Right lobe of liver (tissue), 6 donors: Measurements from ENCODE around the gene LOXL1. TPM values are rescaled to one million over a fixed set of nuclear protein-coding genes. Genes with fewer than 3 reads are reported as not detected.
A peak's percentile ranks its signal among the peaks of the same experiment; 100 is the strongest.

Source experiments
- ATAC-seq, 4 donors: fragments of 200-7000 bp; cut with Tn5 transposase; one replicate each; pipeline ENCODE4 v1.9.1; 2020; ENCODE audit warnings: mild to moderate bottlenecking in 4 of 4, moderate library complexity in 4 of 4
- DNase-seq, 3 donors: peaks; one replicate each; pipeline ENCODE4 v3.0.0-alpha.2; 2020
- H3K27ac ChIP-seq, 3 donors: fragments of 200-600 bp; one replicate each; pipeline ENCODE4 v1.8.0; 2022
- H3K27me3 ChIP-seq, 2 donors: fragments of 200-600 bp; one replicate each; pipeline ENCODE4 v1.8.0; 2022
- H3K36me3 ChIP-seq, 4 donors: fragments of 200-600 bp; sonication (generic) in 1 of 4; one replicate each; pipeline versions ENCODE4 v1.5.1 to v1.8.0; 2017 to 2022; ENCODE audit warnings: control low read depth in 1 of 4
- H3K4me1 ChIP-seq, 4 donors: fragments of 200-600 bp; sonication (generic) in 1 of 4; one replicate each; pipeline versions ENCODE4 v1.5.1 to v1.8.0; 2017 to 2022; ENCODE audit warnings: control low read depth in 1 of 4
- H3K4me3 ChIP-seq, 3 donors: fragments of 200-600 bp; one replicate each; pipeline ENCODE4 v1.8.0; 2022
- H3K9me3 ChIP-seq, 4 donors: fragments of 200-600 bp; sonication (generic) in 1 of 4; one replicate each; pipeline versions ENCODE4 v1.5.1 to v1.8.0; 2017 to 2022; ENCODE audit warnings: control low read depth in 1 of 4
- POLR2A ChIP-seq: fragments of 450-650 bp; IDR thresholded peaks from one replicate; pipeline ENCODE4 v1.6.1; 2017; ENCODE audit warnings: antibody characterized with exemption, mild to moderate bottlenecking
- WGBS: methylation state at CpG from one replicate; pipeline ENCODE4 v1.1.6; 2018; ENCODE audit warnings: low coverage, low lambda C conversion rate; ENCODE audit not compliant: insufficient coverage; ENCODE audit errors: missing lambda C conversion rate; 5-methylcytosine and 5-hydroxymethylcytosine counted together
- intact Hi-C, 2 donors: fragments of 100-400 bp; cut with DNase I; formaldehyde crosslinking; loops; one replicate each; pipeline versions ENCODE4 v1.11.2 to v1.14.1; 2022
- long read RNA-seq: library from polyadenylated mRNA; unstranded; transcript quantifications from one replicate; pipeline ENCODE4 v2.0.0, GENCODE V29; 2019
- total RNA-seq, 6 experiments: library from RNA; depleted of rRNA in 2 of 6; stranded (reverse); fragments of >200 nt in 2 of 6; fragmentation: NEBNext Ultra II Directional in 3 of 6; extraction: Animal tissue kit (Norgen Biotek cat#: 25700) in 3 of 6; gene quantifications; one replicate each; pipeline versions ENCODE4 v1.1.0 to v1.2.4, GENCODE V29; 2016 to 2023
- TF ChIP-seq, protein P1 (sequence below), 4 donors: fragments of 200-600 bp in 3 of 4; fragments of 450-650 bp in 1 of 4; IDR thresholded peaks; one replicate each; pipeline versions ENCODE4 v1.5.1 to v1.8.0; 2016 to 2022; ENCODE audit warnings: antibody characterized with exemption in 4 of 4, mild to moderate bottlenecking in 2 of 4
- donor health status: DM: no; HTN: yes; CAD: no.
- donor health status: DM: no; HTN: no; CAD: no.
- donor health status: DM: no; HTN: no; CAD: no.
- donor health status: DM: no; HTN: yes; CAD: no.
- donor health status: DM: no; HTN: yes; CAD: no.

Gene LOXL1, protein sequence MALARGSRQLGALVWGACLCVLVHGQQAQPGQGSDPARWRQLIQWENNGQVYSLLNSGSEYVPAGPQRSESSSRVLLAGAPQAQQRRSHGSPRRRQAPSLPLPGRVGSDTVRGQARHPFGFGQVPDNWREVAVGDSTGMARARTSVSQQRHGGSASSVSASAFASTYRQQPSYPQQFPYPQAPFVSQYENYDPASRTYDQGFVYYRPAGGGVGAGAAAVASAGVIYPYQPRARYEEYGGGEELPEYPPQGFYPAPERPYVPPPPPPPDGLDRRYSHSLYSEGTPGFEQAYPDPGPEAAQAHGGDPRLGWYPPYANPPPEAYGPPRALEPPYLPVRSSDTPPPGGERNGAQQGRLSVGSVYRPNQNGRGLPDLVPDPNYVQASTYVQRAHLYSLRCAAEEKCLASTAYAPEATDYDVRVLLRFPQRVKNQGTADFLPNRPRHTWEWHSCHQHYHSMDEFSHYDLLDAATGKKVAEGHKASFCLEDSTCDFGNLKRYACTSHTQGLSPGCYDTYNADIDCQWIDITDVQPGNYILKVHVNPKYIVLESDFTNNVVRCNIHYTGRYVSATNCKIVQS
- 1 to 10 TPM in 3 of 6 experiments, under 1 TPM in 3; 0.29 to 2.3 (median 0.83) TPM for total RNA-seq
- long read RNA-seq, result 0 reads

DNA sequence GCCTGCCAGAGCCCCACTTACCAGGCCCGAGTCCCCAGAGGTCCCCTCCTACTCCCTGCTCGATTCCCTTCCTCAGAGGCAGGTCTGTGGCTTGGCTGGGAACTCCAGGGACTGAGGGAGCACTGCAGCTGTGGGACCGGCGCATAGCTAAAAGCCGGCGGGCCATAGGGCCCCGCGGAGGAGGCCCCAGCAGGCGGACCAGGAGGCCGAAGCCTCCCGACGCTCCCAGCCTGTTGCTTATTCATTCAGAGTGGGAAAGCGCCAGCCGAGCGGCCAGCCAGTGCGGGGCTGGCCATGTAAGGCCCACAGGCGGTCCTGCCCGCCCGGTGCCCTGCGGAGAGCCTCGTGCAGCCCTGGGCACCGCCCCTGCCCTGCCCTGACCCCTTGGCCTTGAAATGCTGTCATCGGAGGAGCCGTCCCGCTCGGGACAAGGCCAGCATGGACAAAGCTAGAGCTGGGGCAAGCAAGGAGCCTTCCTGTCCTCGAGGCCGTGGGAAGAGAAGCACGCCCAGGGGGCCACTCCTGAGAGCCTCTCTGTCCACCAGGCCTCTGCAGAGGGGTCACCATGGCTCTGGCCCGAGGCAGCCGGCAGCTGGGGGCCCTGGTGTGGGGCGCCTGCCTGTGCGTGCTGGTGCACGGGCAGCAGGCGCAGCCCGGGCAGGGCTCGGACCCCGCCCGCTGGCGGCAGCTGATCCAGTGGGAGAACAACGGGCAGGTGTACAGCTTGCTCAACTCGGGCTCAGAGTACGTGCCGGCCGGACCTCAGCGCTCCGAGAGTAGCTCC, at the start of gene LOXL1:
Gene LOXL1 (plus strand): TSS at position 244 of the 784 bp plus-strand sequence. CDS start 322 bp downstream, at position 566.
- no peaks in the 10 kb centered on the region for H3K9me3 ChIP-seq
- 17% methylated on average over 1 of the region's 47 CpGs for WGBS
- H3K4me1 ChIP-seq, result no peaks in the 10 kb centered on the region
- intact Hi-C loops, result no loop called here
- DNase-seq, result peak in 2 of 3 donors; percentile 33 to 58
- peaks cover 0 to 7% of the 10 kb centered on the region in 2 donors for H3K27me3 ChIP-seq
- peak; percentile 41 for TF ChIP-seq POLR2A
- TF ChIP-seq, protein P1, sequence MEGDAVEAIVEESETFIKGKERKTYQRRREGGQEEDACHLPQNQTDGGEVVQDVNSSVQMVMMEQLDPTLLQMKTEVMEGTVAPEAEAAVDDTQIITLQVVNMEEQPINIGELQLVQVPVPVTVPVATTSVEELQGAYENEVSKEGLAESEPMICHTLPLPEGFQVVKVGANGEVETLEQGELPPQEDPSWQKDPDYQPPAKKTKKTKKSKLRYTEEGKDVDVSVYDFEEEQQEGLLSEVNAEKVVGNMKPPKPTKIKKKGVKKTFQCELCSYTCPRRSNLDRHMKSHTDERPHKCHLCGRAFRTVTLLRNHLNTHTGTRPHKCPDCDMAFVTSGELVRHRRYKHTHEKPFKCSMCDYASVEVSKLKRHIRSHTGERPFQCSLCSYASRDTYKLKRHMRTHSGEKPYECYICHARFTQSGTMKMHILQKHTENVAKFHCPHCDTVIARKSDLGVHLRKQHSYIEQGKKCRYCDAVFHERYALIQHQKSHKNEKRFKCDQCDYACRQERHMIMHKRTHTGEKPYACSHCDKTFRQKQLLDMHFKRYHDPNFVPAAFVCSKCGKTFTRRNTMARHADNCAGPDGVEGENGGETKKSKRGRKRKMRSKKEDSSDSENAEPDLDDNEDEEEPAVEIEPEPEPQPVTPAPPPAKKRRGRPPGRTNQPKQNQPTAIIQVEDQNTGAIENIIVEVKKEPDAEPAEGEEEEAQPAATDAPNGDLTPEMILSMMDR (IDR thresholded peaks at IDR 0.05), result no peak
- peak within 1 kb of the TSS; percentile 28 to 38 (median 34) for H3K4me3 ChIP-seq
- H3K27ac ChIP-seq, result no peak within 1 kb of the TSS
- H3K36me3 ChIP-seq, result no peaks in the 10 kb centered on the region
- peak; percentile 17 to 31 (median 26) for ATAC-seq

DNA sequence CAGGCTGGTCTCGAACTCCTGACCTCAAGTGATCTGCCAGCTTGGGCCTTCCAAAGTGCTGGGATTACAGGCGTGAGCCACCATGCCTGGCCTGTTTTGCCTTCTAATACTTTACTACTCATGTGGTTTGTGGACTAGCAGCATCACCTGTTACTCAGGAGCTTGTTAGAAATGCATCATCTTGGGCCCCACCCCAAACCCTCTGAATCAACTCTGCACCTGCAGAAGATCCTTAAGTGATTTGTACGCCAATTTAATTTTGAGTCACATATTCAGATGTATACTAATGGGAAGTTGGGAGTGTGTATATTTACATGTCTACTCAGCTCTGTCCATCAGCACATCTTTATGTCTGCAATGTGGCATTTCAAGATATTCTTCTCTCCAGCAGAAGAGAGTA, 46.8 kb upstream of the LOXL1 start:
- Histone ChIP-seq H3K9me3 (no peaks in the 10 kb centered on the region), H3K27me3 (no peaks in the 10 kb centered on the region), H3K4me1 (no peaks in the 10 kb centered on the region), H3K27ac (no peak overlapping the region), H3K4me3 (no peak overlapping the region), H3K36me3 (no peaks in the 10 kb centered on the region)
- no peak for ATAC-seq
- intact Hi-C loops, result no loop called here
- TF ChIP-seq, protein P1 (IDR thresholded peaks at IDR 0.05), result no peak
- no peak for TF ChIP-seq POLR2A
- DNase-seq, result peak in 1 of 3 donors; percentile 16
- 67% methylated on average over 2 of the region's 3 CpGs for WGBS

DNA sequence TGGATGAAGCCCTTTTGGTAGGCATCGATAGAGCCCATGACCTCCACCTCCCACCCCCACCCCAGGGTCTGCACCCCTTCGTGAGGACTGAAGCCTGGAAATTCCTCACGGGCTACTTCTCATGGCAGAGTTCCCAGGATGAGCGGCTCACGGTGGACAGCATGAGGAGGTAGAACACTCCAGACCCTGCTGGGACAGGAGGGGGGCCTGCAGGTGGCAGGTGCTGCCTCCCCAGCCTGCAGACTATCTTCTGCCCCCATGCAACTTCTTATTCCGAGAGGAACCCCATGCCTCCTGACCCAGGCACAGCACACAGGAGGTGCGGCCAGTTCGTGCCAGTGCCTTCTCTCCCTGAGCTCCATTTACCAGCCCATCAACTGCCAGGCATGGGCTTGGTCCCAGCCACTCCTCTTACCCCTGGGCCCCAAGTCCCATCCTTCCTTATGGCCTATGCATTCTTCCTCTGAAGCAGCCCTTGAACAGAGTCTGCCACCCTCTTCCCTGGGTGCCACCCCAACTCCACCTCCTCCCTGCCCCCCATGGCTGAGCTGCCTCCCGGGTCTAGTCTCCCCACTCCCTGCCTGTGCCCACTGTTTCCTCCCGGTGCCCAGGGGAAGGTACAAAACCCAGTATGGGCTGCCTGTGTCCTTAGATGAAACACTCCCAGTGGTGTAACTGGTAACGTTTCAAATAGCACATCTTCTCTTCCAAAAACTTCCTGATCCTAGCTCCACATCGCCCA, 44.5 kb upstream of the LOXL1 start:
- Histone ChIP-seq H3K27me3 (no peaks in the 10 kb centered on the region), H3K4me3 (no peak overlapping the region), H3K9me3 (no peaks in the 10 kb centered on the region), H3K4me1 (no peaks in the 10 kb centered on the region), H3K36me3 (no peaks in the 10 kb centered on the region), H3K27ac (no peak overlapping the region)
- DNase-seq, result peak in 1 of 3 donors; percentile 36
- no peak for ATAC-seq
- TF ChIP-seq, protein P1 (IDR thresholded peaks at IDR 0.05), result no peak
- TF ChIP-seq POLR2A, result no peak
- WGBS, result 43% methylated on average over 4 of the region's 12 CpGs
- intact Hi-C loops, result no loop called here

DNA sequence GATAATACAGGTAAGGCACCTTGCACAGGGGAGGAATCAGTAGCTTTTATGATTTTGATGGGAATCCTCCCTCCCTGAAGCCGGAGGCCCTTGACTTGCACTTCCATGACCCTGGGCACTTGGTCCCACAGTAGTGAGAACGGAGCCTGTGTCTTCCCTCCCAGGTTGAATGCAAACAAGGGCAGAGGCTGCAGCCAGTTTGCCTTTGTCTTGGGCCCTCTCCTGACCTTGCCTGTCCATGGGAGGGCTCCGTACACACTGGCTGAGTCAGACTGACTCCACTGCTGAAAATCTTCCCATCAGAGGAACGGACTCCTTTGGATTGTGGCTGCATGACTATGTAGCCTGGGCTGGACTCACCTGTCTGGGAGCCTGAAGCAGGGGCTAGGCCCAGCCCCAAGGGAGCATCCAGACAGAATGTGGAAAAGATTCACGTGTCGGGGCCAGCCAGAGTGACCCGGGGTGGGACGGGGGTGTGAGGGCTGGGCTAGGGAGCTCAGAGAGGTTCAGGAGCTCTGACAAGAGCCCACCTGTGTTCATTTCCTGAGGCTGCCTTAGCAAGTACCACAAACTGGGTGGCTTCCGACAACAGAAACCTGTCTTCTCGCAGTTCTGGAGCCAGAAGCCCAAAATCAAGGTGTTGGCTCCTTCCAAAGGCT, 43.4 kb upstream of the LOXL1 start:
- intact Hi-C loops, result no loop called here
- DNase-seq (peak in 1 of 3 donors; percentile 23), ATAC-seq (no peak)
- no peaks in the 10 kb centered on the region for H3K36me3 ChIP-seq
- H3K4me3 ChIP-seq, result no peak overlapping the region
- no peak for TF ChIP-seq POLR2A
- TF ChIP-seq, protein P1 (IDR thresholded peaks at IDR 0.05), result no peak
- no peaks in the 10 kb centered on the region for H3K4me1 ChIP-seq
- 50% methylated on average over 4 of the region's 10 CpGs for WGBS
- H3K9me3 ChIP-seq, result no peaks in the 10 kb centered on the region
- H3K27me3 ChIP-seq, result no peaks in the 10 kb centered on the region
- H3K27ac ChIP-seq, result no peak overlapping the region
